Activated CD4-positive, CD25-positive, alpha-beta regulatory T cell treated with anti-CD3 and anti-CD28 coated beads, Interleukin-2, amount 50 U/mL, for 24 hours (primary cell): ENCODE measurements around the gene KCNIP3.
"Not testable (repeated sequence)": the region's sequence is repeated elsewhere in the genome, so short reads cannot be mapped to it uniquely, and the experiment has no call there.

ENCODE experiments used
- ATAC-seq, 2 donors: fragments of 150-1000 bp; cut with Tn5 transposase; one replicate each; pipeline ENCODE4 v1.10.0; 2021; ENCODE audit warnings: mild to moderate bottlenecking in 1 of 2, moderate library complexity in 1 of 2

Gene KCNIP3

GRCh38 chr2:95427196-95427867 lies 130.2 kb downstream of the KCNIP3 start:
- not testable (repeated sequence) for ATAC-seq

- not testable (repeated sequence) for ATAC-seq
These were observed 132.8 kb downstream of the KCNIP3 start for GRCh38 chr2:95429748-95430467.

- ATAC-seq = not testable (repeated sequence)
These were observed 136.2 kb downstream of the KCNIP3 start for GRCh38 chr2:95433373-95433772.

GRCh38 chr2:95433973-95434372 lies 136.8 kb downstream of the KCNIP3 start:
- ATAC-seq = not testable (repeated sequence)

- ATAC-seq = not testable (repeated sequence)
These were observed 137.4 kb downstream of the KCNIP3 start for GRCh38 chr2:95434507-95435076.

- ATAC-seq = not testable (repeated sequence)
These were observed 138.2 kb downstream of the KCNIP3 start for GRCh38 chr2:95435162-95435871.
